ENCODE results near the gene ST6GAL2.

The ST6GAL2 gene

GRCh38 chr2:106885971-106886915 lies at the start of gene ST6GAL2:
ST6GAL2 (minus strand) TSS chr2:106886167; CDS start chr2:106843977, 42,190 bp downstream.
- no peak for DNase-seq

GRCh38 chr2:106932644-106933043 lies 46.7 kb upstream of the ST6GAL2 start:
- DNase-seq: no peak

- DNase-seq: no peak
Observed at GRCh38 chr2:106931717-106932335, 45.9 kb upstream of the ST6GAL2 start.

- no peak for DNase-seq
Observed at GRCh38 chr2:106921451-106921850, 35.5 kb upstream of the ST6GAL2 start.

- no peak for DNase-seq
Observed at GRCh38 chr2:106919012-106919411, 33.0 kb upstream of the ST6GAL2 start.

GRCh38 chr2:106904242-106904641 lies 18.3 kb upstream of the ST6GAL2 start:
- DNase-seq: no peak

GRCh38 chr2:106899786-106900530 lies 14.0 kb upstream of the ST6GAL2 start:
- no peak for DNase-seq

GRCh38 chr2:106894545-106894944 lies 8.6 kb upstream of the ST6GAL2 start:
- no peak for DNase-seq

- DNase-seq: no peak
Observed at GRCh38 chr2:106892048-106892447, 6.1 kb upstream of the ST6GAL2 start.

GRCh38 chr2:106890606-106891005 lies 4.6 kb upstream of the ST6GAL2 start:
- DNase-seq: no peak

GRCh38 chr2:106886916-106887758 lies 1.2 kb upstream of the ST6GAL2 start:
- DNase-seq: no peak

- DNase-seq: no peak
Observed at GRCh38 chr2:106885329-106885728, 638 bp downstream of the ST6GAL2 start.

GRCh38 chr2:106882673-106883072 lies 3.3 kb downstream of the ST6GAL2 start:
- no peak for DNase-seq

GRCh38 chr2:106878206-106878605 lies 7.8 kb downstream of the ST6GAL2 start:
- DNase-seq: no peak

GRCh38 chr2:106876699-106877098 lies 9.3 kb downstream of the ST6GAL2 start:
- DNase-seq: no peak

- DNase-seq: no peak
Observed at GRCh38 chr2:106869512-106870275, 16.3 kb downstream of the ST6GAL2 start.

GRCh38 chr2:106868275-106868674 lies 17.7 kb downstream of the ST6GAL2 start:
- no peak for DNase-seq

- no peak for DNase-seq
Observed at GRCh38 chr2:106867196-106867953, 18.6 kb downstream of the ST6GAL2 start.

GRCh38 chr2:106866641-106867040 lies 19.3 kb downstream of the ST6GAL2 start:
- DNase-seq: no peak

- no peak for DNase-seq
Observed at GRCh38 chr2:106864051-106864450, 21.9 kb downstream of the ST6GAL2 start.

GRCh38 chr2:106863387-106863786 lies 22.6 kb downstream of the ST6GAL2 start:
- DNase-seq: no peak
